ENCODE results near the gene EYA4. TPM values are rescaled to one million over a fixed set of nuclear protein-coding genes. Genes with fewer than 3 reads are reported as not detected.

The EYA4 gene
- total RNA-seq, 4 donors from 2014 or later: 0.10 to 3.4 (median 0.23) TPM; not detected in 1

GRCh38 chr6:133539502-133540259 lies 298.5 kb downstream of the EYA4 start:
- H3K27ac ChIP-seq: no peak overlapping the region
- peaks cover 7% of the 10 kb centered on the region for H3K27me3 ChIP-seq
- H3K4me1 ChIP-seq: no peaks in the 10 kb centered on the region
- no peak overlapping the region for H3K4me3 ChIP-seq
- 69% methylated on average over 3 of the region's 3 CpGs for WGBS
- no peaks in the 10 kb centered on the region for H3K9me3 ChIP-seq
- TF ChIP-seq EP300 (IDR thresholded peaks at IDR 0.05) (no peak), POLR2A (IDR thresholded peaks at IDR 0.05) (no peak), POLR2AphosphoS5 (IDR thresholded peaks at IDR 0.05) (no peak)
- TF ChIP-seq, protein P1, sequence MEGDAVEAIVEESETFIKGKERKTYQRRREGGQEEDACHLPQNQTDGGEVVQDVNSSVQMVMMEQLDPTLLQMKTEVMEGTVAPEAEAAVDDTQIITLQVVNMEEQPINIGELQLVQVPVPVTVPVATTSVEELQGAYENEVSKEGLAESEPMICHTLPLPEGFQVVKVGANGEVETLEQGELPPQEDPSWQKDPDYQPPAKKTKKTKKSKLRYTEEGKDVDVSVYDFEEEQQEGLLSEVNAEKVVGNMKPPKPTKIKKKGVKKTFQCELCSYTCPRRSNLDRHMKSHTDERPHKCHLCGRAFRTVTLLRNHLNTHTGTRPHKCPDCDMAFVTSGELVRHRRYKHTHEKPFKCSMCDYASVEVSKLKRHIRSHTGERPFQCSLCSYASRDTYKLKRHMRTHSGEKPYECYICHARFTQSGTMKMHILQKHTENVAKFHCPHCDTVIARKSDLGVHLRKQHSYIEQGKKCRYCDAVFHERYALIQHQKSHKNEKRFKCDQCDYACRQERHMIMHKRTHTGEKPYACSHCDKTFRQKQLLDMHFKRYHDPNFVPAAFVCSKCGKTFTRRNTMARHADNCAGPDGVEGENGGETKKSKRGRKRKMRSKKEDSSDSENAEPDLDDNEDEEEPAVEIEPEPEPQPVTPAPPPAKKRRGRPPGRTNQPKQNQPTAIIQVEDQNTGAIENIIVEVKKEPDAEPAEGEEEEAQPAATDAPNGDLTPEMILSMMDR (IDR thresholded peaks at IDR 0.05): no peak
- no peaks in the 10 kb centered on the region for H3K36me3 ChIP-seq
- DNase-seq (ENCODE audit: low spot score in 2 of 2): no peak

- DNase-seq (ENCODE audit: low spot score in 2 of 2): no peak
- WGBS: 56% methylated on average over 3 of the region's 3 CpGs
- no peaks in the 10 kb centered on the region for H3K4me1 ChIP-seq
- peaks cover 7% of the 10 kb centered on the region for H3K27me3 ChIP-seq
- no peak overlapping the region for H3K4me3 ChIP-seq
- TF ChIP-seq POLR2A (IDR thresholded peaks at IDR 0.05): no peak
- TF ChIP-seq, protein P1 (IDR thresholded peaks at IDR 0.05): no peak
- TF ChIP-seq POLR2AphosphoS5 (IDR thresholded peaks at IDR 0.05): no peak
- TF ChIP-seq EP300 (IDR thresholded peaks at IDR 0.05): no peak
- no peak overlapping the region for H3K27ac ChIP-seq
- H3K36me3 ChIP-seq: no peaks in the 10 kb centered on the region
- H3K9me3 ChIP-seq: no peaks in the 10 kb centered on the region
Measured at GRCh38 chr6:133540361-133540760, 299.2 kb downstream of the EYA4 start.

DNA sequence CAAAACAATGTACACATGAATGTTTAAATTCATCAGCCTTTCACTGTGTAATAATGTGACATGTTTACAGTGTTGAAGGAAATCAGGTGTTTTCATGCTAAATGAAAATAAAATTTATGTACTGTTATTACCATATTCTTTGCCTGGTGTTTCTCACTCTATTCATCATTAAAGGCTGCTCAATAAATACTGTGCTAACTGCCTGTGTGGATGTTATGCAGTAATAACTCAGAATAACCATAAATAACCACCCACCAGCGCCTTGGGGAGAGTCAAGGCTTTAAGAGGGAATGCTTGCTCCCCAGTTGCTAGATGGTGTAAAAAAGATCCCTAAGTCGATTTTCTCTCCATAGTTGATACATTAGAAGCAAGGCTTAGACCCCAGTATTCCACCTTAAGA lies 299.9 kb downstream of the EYA4 start:
- H3K4me1 ChIP-seq: no peaks in the 10 kb centered on the region
- DNase-seq (ENCODE audit: low spot score in 2 of 2): no peak
- 72% methylated on average over 2 of the region's 2 CpGs for WGBS
- H3K27ac ChIP-seq: no peak overlapping the region
- no peaks in the 10 kb centered on the region for H3K9me3 ChIP-seq
- TF ChIP-seq, protein P1 (IDR thresholded peaks at IDR 0.05): no peak
- TF ChIP-seq POLR2AphosphoS5 (IDR thresholded peaks at IDR 0.05) (no peak), POLR2A (IDR thresholded peaks at IDR 0.05) (no peak), EP300 (IDR thresholded peaks at IDR 0.05) (no peak)
- no peaks in the 10 kb centered on the region for H3K36me3 ChIP-seq
- no peak overlapping the region for H3K4me3 ChIP-seq
- H3K27me3 ChIP-seq: peaks cover 7% of the 10 kb centered on the region

- no peak for TF ChIP-seq POLR2A (IDR thresholded peaks at IDR 0.05)
- TF ChIP-seq, protein P1 (IDR thresholded peaks at IDR 0.05): no peak
- TF ChIP-seq POLR2AphosphoS5 (IDR thresholded peaks at IDR 0.05): no peak
- TF ChIP-seq EP300 (IDR thresholded peaks at IDR 0.05): no peak
- no peak for DNase-seq (ENCODE audit: low spot score in 2 of 2)
- no peaks in the 10 kb centered on the region for H3K4me1 ChIP-seq
- H3K9me3 ChIP-seq: no peaks in the 10 kb centered on the region
- no peaks in the 10 kb centered on the region for H3K36me3 ChIP-seq
- peaks cover 7% of the 10 kb centered on the region for H3K27me3 ChIP-seq
- no peak overlapping the region for H3K4me3 ChIP-seq
- H3K27ac ChIP-seq: no peak overlapping the region
- 90% methylated on average over 9 of the region's 9 CpGs for WGBS
Measured at GRCh38 chr6:133542056-133542821, 301.1 kb downstream of the EYA4 start.

GRCh38 chr6:133544419-133544818 lies 303.3 kb downstream of the EYA4 start:
- peaks cover 4% of the 10 kb centered on the region for H3K27me3 ChIP-seq
- DNase-seq (ENCODE audit: low spot score in 2 of 2): no peak
- no peaks in the 10 kb centered on the region for H3K4me1 ChIP-seq
- WGBS: 78% methylated on average over 5 of the region's 5 CpGs
- no peak overlapping the region for H3K4me3 ChIP-seq
- TF ChIP-seq EP300 (IDR thresholded peaks at IDR 0.05) (no peak), POLR2AphosphoS5 (IDR thresholded peaks at IDR 0.05) (no peak), POLR2A (IDR thresholded peaks at IDR 0.05) (no peak)
- TF ChIP-seq, protein P1 (IDR thresholded peaks at IDR 0.05): no peak
- H3K36me3 ChIP-seq: no peaks in the 10 kb centered on the region
- H3K27ac ChIP-seq: no peak overlapping the region
- no peaks in the 10 kb centered on the region for H3K9me3 ChIP-seq
